Activated CD4-positive, CD25-positive, alpha-beta regulatory T cell treated with anti-CD3 and anti-CD28 coated beads, Interleukin-2, amount 50 U/mL, for 72 hours (primary cell): ENCODE data around the gene WWC2.
"Not testable (repeated sequence)": the region's sequence is repeated elsewhere in the genome, so short reads cannot be mapped to it uniquely, and the experiment has no call there.

Experiments used
- DNase-seq: peaks from one replicate; pipeline ENCODE4 v3.0.0; 2021

Gene WWC2

GRCh38 chr4:183175631-183176232 is 76.7 kb downstream of the WWC2 start:
- no peak for DNase-seq

- no peak for DNase-seq
These were observed 77.9 kb downstream of the WWC2 start for GRCh38 chr4:183177001-183177400.

GRCh38 chr4:183178201-183178600 is 79.1 kb downstream of the WWC2 start:
- no peak for DNase-seq

GRCh38 chr4:183180096-183180495 is 81.0 kb downstream of the WWC2 start:
- no peak for DNase-seq

GRCh38 chr4:183180621-183181020 is 81.6 kb downstream of the WWC2 start:
- no peak for DNase-seq

GRCh38 chr4:183181081-183181480 is 82.0 kb downstream of the WWC2 start:
- DNase-seq = no peak

- no peak for DNase-seq
These were observed 84.0 kb downstream of the WWC2 start for GRCh38 chr4:183182873-183183725.

GRCh38 chr4:183183906-183184535 is 85.0 kb downstream of the WWC2 start:
- no peak for DNase-seq

GRCh38 chr4:183185018-183185417 is 86.0 kb downstream of the WWC2 start:
- DNase-seq = no peak

GRCh38 chr4:183185559-183185958 is 86.5 kb downstream of the WWC2 start:
- no peak for DNase-seq

GRCh38 chr4:183186813-183187212 is 87.8 kb downstream of the WWC2 start:
- no peak for DNase-seq

- DNase-seq = no peak
These were observed 92.0 kb downstream of the WWC2 start for GRCh38 chr4:183190900-183191527.

GRCh38 chr4:183191630-183192029 is 92.6 kb downstream of the WWC2 start:
- no peak for DNase-seq

GRCh38 chr4:183192571-183192970 is 93.5 kb downstream of the WWC2 start:
- DNase-seq = no peak

- not testable (repeated sequence) for DNase-seq
These were observed 94.8 kb downstream of the WWC2 start for GRCh38 chr4:183193730-183194338.

- no peak for DNase-seq
These were observed 96.5 kb downstream of the WWC2 start for GRCh38 chr4:183195534-183195933.

GRCh38 chr4:183197140-183197539 is 98.1 kb downstream of the WWC2 start:
- no peak for DNase-seq

- DNase-seq = no peak
These were observed 101.4 kb downstream of the WWC2 start for GRCh38 chr4:183200453-183200852.

GRCh38 chr4:183201331-183201730 is 102.3 kb downstream of the WWC2 start:
- no peak for DNase-seq

- DNase-seq = no peak
These were observed 103.5 kb downstream of the WWC2 start for GRCh38 chr4:183202523-183202922.

GRCh38 chr4:183204793-183205192 is 105.7 kb downstream of the WWC2 start:
- DNase-seq = no peak

GRCh38 chr4:183205193-183205592 is 106.1 kb downstream of the WWC2 start:
- no peak for DNase-seq

- no peak for DNase-seq
These were observed 106.7 kb downstream of the WWC2 start for GRCh38 chr4:183205709-183206108.
